HepG2 (cell line): ENCODE data around the gene LAX1.

Source experiments
- CCDC6 ChIP-seq: sonication (generic); formaldehyde crosslinking; IDR thresholded peaks from 2 replicates; pipeline ENCODE4 v1.8.1; 2022; ENCODE audit warnings: mild to moderate bottlenecking, missing genetic modification reagents, moderate library complexity
- EZH2 ChIP-seq: conservative IDR thresholded peaks from 2 replicates; pipeline ENCODE4 v1.6.1; 2012; ENCODE audit warnings: mild to moderate bottlenecking, low read depth, low read length, moderate library complexity
- FUBP1 ChIP-seq: sonication (generic); formaldehyde crosslinking; IDR thresholded peaks from 2 replicates; pipeline ENCODE4 v1.5.1; 2020; ENCODE audit warnings: missing genetic modification reagents, mild to moderate bottlenecking, borderline replicate concordance
- JUNB ChIP-seq: sonication (generic); formaldehyde crosslinking; IDR thresholded peaks from 2 replicates; pipeline ENCODE4 v1.8.0; 2022; ENCODE audit warnings: missing genetic modification reagents, mild to moderate bottlenecking, borderline replicate concordance
- KAT8 ChIP-seq: IDR thresholded peaks from 2 replicates; pipeline ENCODE4 v1.6.1; 2016; ENCODE audit warnings: missing genetic modification reagents, missing compliant biosample characterization
- SKI ChIP-seq: fragments of 450-650 bp; IDR thresholded peaks from one replicate; pipeline ENCODE4 v1.6.1; 2018; ENCODE audit warnings: mild to moderate bottlenecking; ENCODE audit not compliant: partially characterized antibody

GRCh38 chr1:203791498-203791897 lies 26.5 kb downstream of the LAX1 start:
- TF ChIP-seq EZH2 (no peak), SKI (no peak), JUNB (CRISPR knock-in tag) (no peak), KAT8 (CRISPR knock-in tag) (no peak), FUBP1 (CRISPR knock-in tag) (no peak), CCDC6 (CRISPR knock-in tag) (no peak)
